IMR-90 (cell line): Measurements from ENCODE around the gene ACACB. TPM values are rescaled to one million over a fixed set of nuclear protein-coding genes. Genes with fewer than 3 reads are reported as not detected.

Experiments used
- ATAC-seq: fragments of 200-7000 bp; cut with Tn5 transposase; 2 replicates; pipeline ENCODE4 v1.9.1; 2020; ENCODE audit warnings: low read depth, mild to moderate bottlenecking, moderate library complexity
- BruUV-seq: library from RNA; stranded (reverse); fragments of 400-500 nt; replicated peaks from 2 replicates; lab custom pipeline; 2021; lab: Mats Ljungman, UMichigan
- CTCF ChIA-PET: fragments of 300-600 bp; formaldehyde crosslinking; extraction: SDS; loops from one replicate; lab custom pipeline; 2021; ENCODE audit warnings: antibody characterized with exemption; lab: Yijun Ruan, JAX
- POLR2A ChIA-PET: fragments of 300-600 bp; sonication (Branson Sonifier 250); formaldehyde crosslinking; loops from one replicate; lab custom pipeline; 2022; ENCODE audit warnings: antibody characterized with exemption; ENCODE audit not compliant: unreplicated experiment; lab: Charles Lee
- DNase-seq: peaks from one replicate; pipeline ENCODE4 v3.0.0; 2013
- H2AFZ ChIP-seq: replicated peaks from 2 replicates; pipeline ENCODE3; 2013; ENCODE audit warnings: low read length, mild to moderate bottlenecking; ENCODE audit not compliant: poor library complexity
- H2AK5ac ChIP-seq: 2 replicates; pipeline ENCODE4 v1.6.1; 2013; ENCODE audit warnings: low read depth, low read length, inconsistent platforms
- H2AK9ac ChIP-seq: replicated peaks from 2 replicates; pipeline ENCODE3; 2013; ENCODE audit warnings: mild to moderate bottlenecking, low read depth, low read length, moderate library complexity; ENCODE audit not compliant: poor library complexity
- H2BK120ac ChIP-seq: 2 replicates; pipeline ENCODE4 v1.6.1; 2013; ENCODE audit warnings: low read depth, low read length, inconsistent platforms
- H2BK15ac ChIP-seq: 3 replicates; pipeline ENCODE4 v1.6.1; 2013; ENCODE audit warnings: low read depth, low read length, inconsistent platforms
- H2BK20ac ChIP-seq: 2 replicates; pipeline ENCODE4 v1.6.1; 2013; ENCODE audit warnings: low read depth, mild to moderate bottlenecking, inconsistent platforms, low read length, moderate library complexity
- H2BK5ac ChIP-seq: 2 replicates; pipeline ENCODE4 v1.6.1; 2013; ENCODE audit warnings: mild to moderate bottlenecking, low read depth, low read length, inconsistent platforms; ENCODE audit not compliant: poor library complexity, severe bottlenecking
- H3K14ac ChIP-seq: replicated peaks from 2 replicates; pipeline ENCODE4 v1.6.1; 2013; ENCODE audit warnings: low read depth, low read length, inconsistent platforms
- H3K18ac ChIP-seq: 2 replicates; pipeline ENCODE4 v1.6.1; 2013; ENCODE audit warnings: low read depth, low read length, control low read depth
- H3K23ac ChIP-seq: 2 replicates; pipeline ENCODE4 v1.6.1; 2013; ENCODE audit warnings: low read depth, low read length, inconsistent platforms
- H3K27ac ChIP-seq: 2 replicates; pipeline ENCODE4 v1.5.1; 2013; ENCODE audit warnings: mild to moderate bottlenecking, control low read depth, low read length; ENCODE audit not compliant: insufficient read depth
- H3K27me3 ChIP-seq: 2 replicates; pipeline ENCODE4 v1.6.1; 2013; ENCODE audit warnings: low read length; ENCODE audit not compliant: control insufficient read depth, insufficient read depth
- H3K36me3 ChIP-seq: 2 replicates; pipeline ENCODE4 v1.6.1; 2013; ENCODE audit warnings: low read length, mixed read lengths; ENCODE audit not compliant: control insufficient read depth, insufficient read depth
- H3K4ac ChIP-seq: 2 replicates; pipeline ENCODE4 v1.6.1; 2013; ENCODE audit warnings: low read depth, low read length, inconsistent platforms
- H3K4me1 ChIP-seq: 2 replicates; pipeline ENCODE4 v1.6.1; 2013; ENCODE audit warnings: low read length, mixed read lengths; ENCODE audit not compliant: control insufficient read depth, insufficient read depth
- H3K4me2 ChIP-seq: 2 replicates; pipeline ENCODE4 v1.6.1; 2013; ENCODE audit warnings: low read depth, mild to moderate bottlenecking, control low read depth, low read length, moderate library complexity
- H3K4me3 ChIP-seq: 2 replicates; pipeline ENCODE4 v1.5.1; 2013; ENCODE audit warnings: low read depth, mild to moderate bottlenecking, control low read depth, low read length, moderate library complexity; ENCODE audit not compliant: insufficient read depth
- H3K56ac ChIP-seq: 2 replicates; pipeline ENCODE4 v1.6.1; 2013; ENCODE audit warnings: low read length, inconsistent platforms; ENCODE audit not compliant: insufficient read depth; ENCODE audit errors: extremely low read depth
- H3K79me1 ChIP-seq, 2 experiments: 2 replicates each; pipeline ENCODE4 v1.6.1; 2013; ENCODE audit warnings: low read length in 2 of 2, inconsistent platforms in 1 of 2, low read depth in 1 of 2
- H3K9ac ChIP-seq: 2 replicates; pipeline ENCODE4 v1.6.1; 2013; ENCODE audit warnings: low read depth, low read length, control low read depth
- H3K9me1 ChIP-seq: 2 replicates; pipeline ENCODE4 v1.6.1; 2013; ENCODE audit warnings: low read length, inconsistent platforms; ENCODE audit not compliant: insufficient read depth
- H3K9me3 ChIP-seq: 2 replicates; pipeline ENCODE4 v1.6.1; 2013; ENCODE audit warnings: low read length; ENCODE audit not compliant: control insufficient read depth, insufficient read depth
- H4K20me1 ChIP-seq: 2 replicates; pipeline ENCODE4 v1.6.1; 2013; ENCODE audit warnings: low read length, inconsistent platforms; ENCODE audit not compliant: insufficient read depth
- H4K5ac ChIP-seq: 2 replicates; pipeline ENCODE4 v1.6.1; 2013; ENCODE audit warnings: mild to moderate bottlenecking, low read depth, low read length, control low read depth
- H4K8ac ChIP-seq, 2 experiments: 2 replicates each; pipeline ENCODE4 v1.6.1; 2013; ENCODE audit warnings: low read depth in 2 of 2, low read length in 2 of 2, control low read depth in 1 of 2, inconsistent platforms in 1 of 2
- H4K91ac ChIP-seq: 2 replicates; pipeline ENCODE4 v1.6.1; 2013; ENCODE audit warnings: low read depth, low read length, inconsistent platforms; ENCODE audit not compliant: insufficient read depth
- BHLHE40 ChIP-seq: fragments of 150-350 bp; IDR thresholded peaks from 2 replicates; pipeline ENCODE4 v1.6.1; 2016; ENCODE audit warnings: mild to moderate bottlenecking, low read depth, low read length
- CEBPB ChIP-seq: IDR thresholded peaks from 2 replicates; pipeline ENCODE4 v1.6.1; 2012; ENCODE audit warnings: low read depth, low read length, improper control_type of control experiment
- CHD1 ChIP-seq: IDR thresholded peaks from 2 replicates; pipeline ENCODE4 v1.6.1; 2012; ENCODE audit warnings: low read depth, low read length, improper control_type of control experiment
- FOS ChIP-seq: fragments of 150-350 bp; IDR thresholded peaks from 2 replicates; pipeline ENCODE4 v1.6.1; 2016; ENCODE audit warnings: low read depth, low read length
- MAFK ChIP-seq: IDR thresholded peaks from 2 replicates; pipeline ENCODE4 v1.6.1; 2012; ENCODE audit warnings: low read depth, low read length, improper control_type of control experiment
- MAZ ChIP-seq: IDR thresholded peaks from 2 replicates; pipeline ENCODE4 v1.6.1; 2012; ENCODE audit warnings: low read depth, mild to moderate bottlenecking, low read length, improper control_type of control experiment, moderate library complexity, borderline replicate concordance
- MXI1 ChIP-seq: IDR thresholded peaks from 2 replicates; pipeline ENCODE4 v1.6.1; 2012; ENCODE audit warnings: low read depth, mild to moderate bottlenecking, low read length, moderate library complexity, borderline replicate concordance
- NFE2L2 ChIP-seq: fragments of 150-350 bp; IDR thresholded peaks from 2 replicates; pipeline ENCODE4 v1.6.1; 2016; ENCODE audit warnings: low read depth, mild to moderate bottlenecking, low read length
- POLR2A ChIP-seq: IDR thresholded peaks from 2 replicates; pipeline ENCODE4 v1.6.1; 2012; ENCODE audit warnings: mild to moderate bottlenecking, low read depth, low read length
- RAD21 ChIP-seq: IDR thresholded peaks from 2 replicates; pipeline ENCODE4 v1.6.1; 2012; ENCODE audit warnings: low read length, improper control_type of control experiment
- RCOR1 ChIP-seq: IDR thresholded peaks from 2 replicates; pipeline ENCODE4 v1.6.1; 2012; ENCODE audit warnings: mild to moderate bottlenecking, low read length, improper control_type of control experiment; ENCODE audit not compliant: insufficient replicate concordance
- RFX5 ChIP-seq: IDR thresholded peaks from 2 replicates; pipeline ENCODE4 v1.8.0; 2012; ENCODE audit warnings: low read depth, mild to moderate bottlenecking, low read length, moderate library complexity
- SMC3 ChIP-seq: fragments of 150-350 bp; IDR thresholded peaks from 2 replicates; pipeline ENCODE4 v1.6.1; 2016; ENCODE audit warnings: low read depth, mild to moderate bottlenecking, antibody characterized with exemption, low read length, moderate library complexity
- WGBS, 2 experiments: methylation state at CpG; one replicate each; pipeline versions ENCODE4 v1.1.5 to v1.1.7; 2013; ENCODE audit warnings: missing lambda C conversion rate in 2 of 2; ENCODE audit not compliant: insufficient read length in 1 of 2; ENCODE audit errors: extremely low coverage in 2 of 2; 5-methylcytosine and 5-hydroxymethylcytosine counted together
- dilution Hi-C: fragments of 300-500 bp; cut with HindIII; formaldehyde crosslinking; loops from one replicate; pipeline ENCODE4 v1.14.3; 2018; ENCODE audit warnings: low sequenced_read_pairs; ENCODE audit not compliant: unreplicated experiment
- in situ Hi-C: fragments of 300-500 bp; cut with MboI; formaldehyde crosslinking; loops from 3 replicates; pipeline ENCODE4 v1.14.3; 2019; ENCODE audit warnings: low sequenced_read_pairs, inconsistent platforms, mixed read lengths
- intact Hi-C: fragments of 100-400 bp; cut with micrococcal nuclease; formaldehyde crosslinking; loops from 2 replicates; pipeline ENCODE4 v1.10.0; 2022
- polyA plus RNA-seq, 3 experiments: library from polyadenylated mRNA; depleted of rRNA; stranded (reverse); fragments of >200 nt; gene quantifications; 2 replicates each; pipeline ENCODE4 v1.2.3, GENCODE V29; 2012; ENCODE audit warnings: low replicate concordance in 1 of 3
- total RNA-seq: library from RNA; depleted of rRNA; stranded (reverse); fragments of >200 nt; gene quantifications from 2 replicates; pipeline ENCODE4 v1.2.3, GENCODE V29; 2012
- TF ChIP-seq, protein P1 (sequence below): fragments of 150-350 bp; IDR thresholded peaks from 2 replicates; pipeline ENCODE4 v1.6.1; 2016; ENCODE audit warnings: low read depth, mild to moderate bottlenecking, low read length, moderate library complexity, borderline replicate concordance
- TF ChIP-seq, protein P2 (sequence below): fragments of 150-350 bp; IDR thresholded peaks from 2 replicates; pipeline ENCODE4 v1.6.1; 2017; ENCODE audit warnings: mild to moderate bottlenecking, antibody characterized with exemption, low read length, low read depth
- TF ChIP-seq, protein P3 (sequence below): conservative IDR thresholded peaks from 2 replicates; pipeline ENCODE4 v1.5.1; 2012; ENCODE audit warnings: mild to moderate bottlenecking, low read depth, low read length, improper control_type of control experiment

The ACACB gene
- total and polyA plus RNA-seq, 2 of the 4 experiments (the other 2 are of a cell fraction): 2.0 to 2.1 TPM

DNA sequence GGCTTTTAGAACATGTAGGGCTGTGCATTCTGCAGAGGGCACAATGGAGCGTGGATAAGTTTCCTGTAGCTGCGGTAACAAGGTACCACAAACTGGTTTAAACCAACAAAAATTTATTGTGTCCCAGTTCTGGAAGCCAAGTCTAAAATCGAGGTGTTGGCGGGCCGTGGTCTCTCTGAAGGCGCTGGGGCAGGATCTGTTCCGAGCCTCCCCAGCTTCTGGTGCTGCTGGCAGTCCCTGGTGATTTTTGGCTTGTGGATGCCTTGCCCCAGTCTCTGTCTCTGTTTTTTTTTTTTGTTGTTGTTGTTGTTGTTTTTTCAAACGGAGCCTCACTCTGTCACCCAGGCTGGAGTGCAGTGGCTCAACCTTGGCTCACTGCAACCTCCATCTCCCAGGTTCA is 77.5 kb downstream of the ACACB start:
- Histone ChIP-seq H2BK120ac (no peak overlapping the region), H3K4me3 (no peak overlapping the region), H3K36me3 (no peaks in the 10 kb centered on the region), H4K91ac (no peak overlapping the region), H2AK9ac (no peak overlapping the region), H3K4ac (no peak overlapping the region), H2AK5ac (no peak overlapping the region), H3K14ac (no peak overlapping the region), H2AFZ (no peak overlapping the region), H2BK5ac (no peak overlapping the region), H4K8ac (no peak overlapping the region), H3K23ac (no peak overlapping the region), H3K18ac (no peak overlapping the region), H3K9me1 (peaks cover 4% of the 10 kb centered on the region; the same call in 1 of the 2 replicates), H3K4me2 (no peak overlapping the region), H3K79me1 (no peaks in the 10 kb centered on the region), H2BK20ac (no peak overlapping the region), H3K9me3 (no peaks in the 10 kb centered on the region), H4K20me1 (no peaks in the 10 kb centered on the region), H3K9ac (no peak overlapping the region), H2BK15ac (no peak overlapping the region), H3K56ac (no peak overlapping the region), H3K27ac (no peak overlapping the region), H3K4me1 (peaks cover 4% of the 10 kb centered on the region; the same call in 1 of the 2 replicates), H3K27me3 (no peaks in the 10 kb centered on the region), H4K5ac (no peak overlapping the region)
- 100% methylated on average over 2 of the region's 8 CpGs; no CpG with 5 or more reads in 1 of the 2 experiments for WGBS, 2 experiments
- ATAC-seq (no peak), DNase-seq (no peak)
- dilution Hi-C loops: no loop called here
- no peak for TF ChIP-seq MAFK
- TF ChIP-seq, protein P1, sequence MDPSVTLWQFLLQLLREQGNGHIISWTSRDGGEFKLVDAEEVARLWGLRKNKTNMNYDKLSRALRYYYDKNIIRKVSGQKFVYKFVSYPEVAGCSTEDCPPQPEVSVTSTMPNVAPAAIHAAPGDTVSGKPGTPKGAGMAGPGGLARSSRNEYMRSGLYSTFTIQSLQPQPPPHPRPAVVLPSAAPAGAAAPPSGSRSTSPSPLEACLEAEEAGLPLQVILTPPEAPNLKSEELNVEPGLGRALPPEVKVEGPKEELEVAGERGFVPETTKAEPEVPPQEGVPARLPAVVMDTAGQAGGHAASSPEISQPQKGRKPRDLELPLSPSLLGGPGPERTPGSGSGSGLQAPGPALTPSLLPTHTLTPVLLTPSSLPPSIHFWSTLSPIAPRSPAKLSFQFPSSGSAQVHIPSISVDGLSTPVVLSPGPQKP: no peak
- TF ChIP-seq, protein P2, sequence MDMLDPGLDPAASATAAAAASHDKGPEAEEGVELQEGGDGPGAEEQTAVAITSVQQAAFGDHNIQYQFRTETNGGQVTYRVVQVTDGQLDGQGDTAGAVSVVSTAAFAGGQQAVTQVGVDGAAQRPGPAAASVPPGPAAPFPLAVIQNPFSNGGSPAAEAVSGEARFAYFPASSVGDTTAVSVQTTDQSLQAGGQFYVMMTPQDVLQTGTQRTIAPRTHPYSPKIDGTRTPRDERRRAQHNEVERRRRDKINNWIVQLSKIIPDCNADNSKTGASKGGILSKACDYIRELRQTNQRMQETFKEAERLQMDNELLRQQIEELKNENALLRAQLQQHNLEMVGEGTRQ: no peak
- TF ChIP-seq RFX5: no peak
- no peak for TF ChIP-seq FOS
- no peak for TF ChIP-seq POLR2A
- TF ChIP-seq BHLHE40: no peak
- TF ChIP-seq RAD21: no peak
- TF ChIP-seq NFE2L2: no peak
- TF ChIP-seq CHD1: no peak
- no peak for TF ChIP-seq SMC3
- TF ChIP-seq, protein P3, sequence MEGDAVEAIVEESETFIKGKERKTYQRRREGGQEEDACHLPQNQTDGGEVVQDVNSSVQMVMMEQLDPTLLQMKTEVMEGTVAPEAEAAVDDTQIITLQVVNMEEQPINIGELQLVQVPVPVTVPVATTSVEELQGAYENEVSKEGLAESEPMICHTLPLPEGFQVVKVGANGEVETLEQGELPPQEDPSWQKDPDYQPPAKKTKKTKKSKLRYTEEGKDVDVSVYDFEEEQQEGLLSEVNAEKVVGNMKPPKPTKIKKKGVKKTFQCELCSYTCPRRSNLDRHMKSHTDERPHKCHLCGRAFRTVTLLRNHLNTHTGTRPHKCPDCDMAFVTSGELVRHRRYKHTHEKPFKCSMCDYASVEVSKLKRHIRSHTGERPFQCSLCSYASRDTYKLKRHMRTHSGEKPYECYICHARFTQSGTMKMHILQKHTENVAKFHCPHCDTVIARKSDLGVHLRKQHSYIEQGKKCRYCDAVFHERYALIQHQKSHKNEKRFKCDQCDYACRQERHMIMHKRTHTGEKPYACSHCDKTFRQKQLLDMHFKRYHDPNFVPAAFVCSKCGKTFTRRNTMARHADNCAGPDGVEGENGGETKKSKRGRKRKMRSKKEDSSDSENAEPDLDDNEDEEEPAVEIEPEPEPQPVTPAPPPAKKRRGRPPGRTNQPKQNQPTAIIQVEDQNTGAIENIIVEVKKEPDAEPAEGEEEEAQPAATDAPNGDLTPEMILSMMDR: no peak
- no peak for TF ChIP-seq CEBPB
- TF ChIP-seq MXI1: no peak
- TF ChIP-seq MAZ: no peak
- TF ChIP-seq RCOR1: no peak
- in situ Hi-C loops: no loop called here
- BruUV-seq: no TSS peak
- POLR2A ChIA-PET: no interaction called here
- intact Hi-C loops: no loop called here
- CTCF ChIA-PET: no interaction called here
